Nephron progenitor cell (in vitro differentiated cells): Measurements from ENCODE around the gene PATJ.
A peak's percentile ranks its signal among the peaks of the same experiment; 100 is the strongest.
"Not testable (repeated sequence)": the region's sequence is repeated elsewhere in the genome, so short reads cannot be mapped to it uniquely, and the experiment has no call there.

Experiments
- DNase-seq: peaks from one replicate; pipeline ENCODE4 v3.0.0; 2021
- H3K27ac Mint-ChIP-seq: 2 replicates; pipeline ENCODE4 v1.8.0; 2021; ENCODE audit warnings: mild to moderate bottlenecking, moderate library complexity, mixed read lengths
- H3K27me3 Mint-ChIP-seq: 2 replicates; pipeline ENCODE4 v1.8.0; 2021; ENCODE audit warnings: mild to moderate bottlenecking, low read depth, mixed read lengths; ENCODE audit not compliant: poor library complexity
- H3K36me3 Mint-ChIP-seq: 2 replicates; pipeline ENCODE4 v1.8.0; 2021; ENCODE audit warnings: low read depth, mixed read lengths
- H3K4me1 Mint-ChIP-seq: 2 replicates; pipeline ENCODE4 v1.8.0; 2021; ENCODE audit warnings: mixed read lengths
- H3K4me3 Mint-ChIP-seq: 2 replicates; pipeline ENCODE4 v1.8.0; 2021; ENCODE audit warnings: mild to moderate bottlenecking, moderate library complexity, mixed read lengths
- H3K9me3 Mint-ChIP-seq: 2 replicates; pipeline ENCODE4 v1.8.0; 2021; ENCODE audit warnings: mild to moderate bottlenecking, moderate library complexity, mixed read lengths
- TF ChIP-seq, protein P1 (sequence below): fragments of 200-600 bp; sonication (generic); IDR thresholded peaks from 2 replicates; pipeline ENCODE4 v1.5.0; 2021; ENCODE audit warnings: antibody characterized with exemption

PATJ gene

DNA sequence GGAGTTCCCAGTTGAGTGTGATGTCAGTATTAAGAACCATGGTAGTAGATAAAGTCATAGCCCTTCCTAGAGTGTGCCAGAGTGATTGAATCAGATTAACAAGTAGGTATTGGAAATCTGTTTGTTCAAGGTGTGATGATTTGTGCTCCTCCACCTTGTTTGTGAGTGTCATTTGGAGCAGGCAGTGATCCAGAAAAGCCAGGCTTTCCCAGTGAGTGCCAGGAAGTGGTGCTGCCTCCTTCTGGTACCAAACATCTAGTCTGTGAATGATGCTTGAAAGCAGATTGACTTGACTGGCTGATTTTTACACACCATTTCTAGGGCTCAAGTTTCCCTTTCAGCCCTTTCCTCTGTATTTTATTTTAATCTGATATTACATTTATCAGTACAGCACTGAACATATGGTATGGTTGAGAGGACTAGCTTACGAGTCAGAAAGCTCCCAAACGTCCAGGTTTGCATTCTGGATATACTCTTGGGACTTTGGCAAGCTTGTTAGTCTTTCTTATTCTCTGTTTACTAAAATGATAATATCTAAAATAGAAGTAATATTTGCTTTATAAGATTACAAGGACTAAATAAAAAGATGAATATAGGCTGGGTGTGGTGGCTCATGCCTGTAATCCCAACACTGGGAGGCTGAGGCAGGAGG is 100.7 kb downstream of the PATJ start:
- Mint-ChIP-seq H3K4me3 (no peak overlapping the region), H3K27ac (no peak overlapping the region), H3K36me3 (no peaks in the 10 kb centered on the region), H3K4me1 (peaks cover 10% of the 10 kb centered on the region), H3K27me3 (no peaks in the 10 kb centered on the region), H3K9me3 (no peaks in the 10 kb centered on the region)
- no peak for DNase-seq
- TF ChIP-seq, protein P1, sequence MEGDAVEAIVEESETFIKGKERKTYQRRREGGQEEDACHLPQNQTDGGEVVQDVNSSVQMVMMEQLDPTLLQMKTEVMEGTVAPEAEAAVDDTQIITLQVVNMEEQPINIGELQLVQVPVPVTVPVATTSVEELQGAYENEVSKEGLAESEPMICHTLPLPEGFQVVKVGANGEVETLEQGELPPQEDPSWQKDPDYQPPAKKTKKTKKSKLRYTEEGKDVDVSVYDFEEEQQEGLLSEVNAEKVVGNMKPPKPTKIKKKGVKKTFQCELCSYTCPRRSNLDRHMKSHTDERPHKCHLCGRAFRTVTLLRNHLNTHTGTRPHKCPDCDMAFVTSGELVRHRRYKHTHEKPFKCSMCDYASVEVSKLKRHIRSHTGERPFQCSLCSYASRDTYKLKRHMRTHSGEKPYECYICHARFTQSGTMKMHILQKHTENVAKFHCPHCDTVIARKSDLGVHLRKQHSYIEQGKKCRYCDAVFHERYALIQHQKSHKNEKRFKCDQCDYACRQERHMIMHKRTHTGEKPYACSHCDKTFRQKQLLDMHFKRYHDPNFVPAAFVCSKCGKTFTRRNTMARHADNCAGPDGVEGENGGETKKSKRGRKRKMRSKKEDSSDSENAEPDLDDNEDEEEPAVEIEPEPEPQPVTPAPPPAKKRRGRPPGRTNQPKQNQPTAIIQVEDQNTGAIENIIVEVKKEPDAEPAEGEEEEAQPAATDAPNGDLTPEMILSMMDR = no peak

DNA sequence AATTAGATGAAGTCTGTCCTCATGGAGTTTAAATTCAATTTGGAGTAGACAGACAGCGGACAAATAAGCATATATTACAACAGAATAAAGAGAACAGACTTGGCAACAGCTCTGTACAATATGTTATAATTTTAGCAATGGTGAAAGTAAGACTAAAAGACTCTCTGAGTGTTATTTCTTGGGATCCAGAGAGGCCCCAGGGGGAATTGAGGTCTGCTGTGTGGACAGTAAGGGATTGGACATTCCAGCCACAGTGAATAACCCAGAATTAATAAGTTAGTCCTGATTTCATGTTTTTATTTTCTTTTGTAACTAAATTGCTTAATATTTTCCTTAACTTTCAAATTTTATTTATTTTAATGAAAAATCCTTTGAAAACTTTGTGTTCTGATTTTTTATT is 101.7 kb downstream of the PATJ start:
- H3K4me3 Mint-ChIP-seq = no peak overlapping the region
- no peak overlapping the region for H3K27ac Mint-ChIP-seq
- H3K9me3 Mint-ChIP-seq = no peaks in the 10 kb centered on the region
- no peaks in the 10 kb centered on the region for H3K36me3 Mint-ChIP-seq
- no peak for DNase-seq
- peaks cover 10% of the 10 kb centered on the region for H3K4me1 Mint-ChIP-seq
- no peaks in the 10 kb centered on the region for H3K27me3 Mint-ChIP-seq
- TF ChIP-seq, protein P1 = no peak

DNA sequence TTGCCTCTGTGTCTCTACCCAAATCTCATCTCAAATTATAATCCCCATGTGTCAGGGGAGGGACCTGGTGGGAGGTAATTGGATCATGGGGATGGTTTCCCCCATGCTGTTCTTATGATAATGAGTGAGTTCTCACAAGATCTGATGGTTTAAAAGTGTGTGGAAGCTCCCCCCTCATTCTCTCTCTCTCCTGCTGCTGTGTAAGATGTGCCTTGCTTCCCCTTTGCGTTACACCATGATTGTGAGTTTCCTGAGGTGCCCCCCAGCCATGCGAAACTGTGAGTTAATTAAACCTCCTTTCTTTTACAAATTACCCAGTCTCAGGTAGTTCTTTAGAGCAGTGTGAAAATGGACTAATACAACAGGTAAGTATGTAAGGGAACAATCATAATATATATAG is 102.4 kb downstream of the PATJ start:
- not testable (repeated sequence) for DNase-seq, H3K9me3 Mint-ChIP-seq, H3K4me3 Mint-ChIP-seq, H3K27ac Mint-ChIP-seq, H3K4me1 Mint-ChIP-seq, H3K27me3 Mint-ChIP-seq, H3K36me3 Mint-ChIP-seq

DNA sequence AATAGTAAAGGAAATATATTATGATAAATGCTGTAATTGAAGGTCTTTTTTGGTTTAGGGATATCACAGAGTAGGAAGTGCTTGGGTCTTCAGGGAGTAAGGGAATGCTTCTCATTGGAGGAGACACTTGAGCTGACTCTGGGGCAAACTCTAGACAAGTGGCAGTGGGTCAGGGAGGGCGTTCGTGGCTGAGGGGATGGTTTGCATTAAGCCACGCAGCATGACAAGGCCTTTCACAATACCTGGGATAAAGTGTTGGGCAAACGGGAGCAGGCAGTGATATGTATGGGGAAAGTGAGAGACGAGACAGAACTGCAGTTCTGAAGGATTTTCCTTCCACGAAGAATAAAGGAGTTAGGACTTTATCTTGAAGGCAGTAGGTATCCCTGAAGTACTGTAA is 109.0 kb downstream of the PATJ start:
- Mint-ChIP-seq H3K4me1 (peaks cover 16% of the 10 kb centered on the region), H3K27ac (no peak overlapping the region), H3K36me3 (no peaks in the 10 kb centered on the region), H3K4me3 (no peak overlapping the region), H3K27me3 (no peaks in the 10 kb centered on the region), H3K9me3 (no peaks in the 10 kb centered on the region)
- TF ChIP-seq, protein P1 = no peak
- no peak for DNase-seq

DNA sequence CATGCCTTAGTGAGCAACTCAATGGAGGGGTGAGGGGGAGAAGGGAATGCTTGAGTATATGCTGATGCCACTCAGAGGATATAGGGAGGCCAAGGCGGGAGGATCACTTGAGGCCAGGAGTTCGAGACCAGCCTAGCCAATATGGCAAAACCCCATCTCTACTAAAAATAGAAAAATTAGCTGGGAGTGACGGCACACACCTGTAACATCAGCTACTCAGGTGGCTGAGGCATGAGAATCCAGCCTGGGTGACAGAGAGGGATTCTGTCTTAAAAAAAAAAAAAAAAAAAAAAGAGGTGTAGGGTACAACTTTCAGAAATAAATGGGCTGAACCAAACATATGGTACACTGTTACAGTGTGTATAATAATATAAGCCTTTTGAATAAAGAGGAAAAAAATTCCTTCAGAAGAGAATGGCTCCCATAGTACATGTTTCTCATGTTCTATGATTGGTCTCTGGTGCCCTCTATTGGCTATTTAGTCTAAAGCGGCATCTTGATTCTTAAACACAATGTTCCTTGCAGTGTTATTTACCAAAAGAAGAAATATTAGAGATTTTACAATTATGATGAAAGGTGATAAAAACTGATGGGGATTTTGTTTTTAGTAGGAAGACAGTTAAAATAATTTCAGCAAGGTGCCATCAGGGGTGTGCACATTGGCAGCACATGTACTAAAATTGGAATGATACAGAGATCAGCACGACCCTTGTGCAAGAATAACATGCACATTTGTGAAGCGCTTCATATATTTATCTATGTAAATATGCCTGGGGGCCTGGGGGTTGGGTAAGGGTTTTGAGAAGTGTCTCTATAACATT is 109.8 kb downstream of the PATJ start:
- no peaks in the 10 kb centered on the region for H3K27me3 Mint-ChIP-seq
- H3K9me3 Mint-ChIP-seq = no peaks in the 10 kb centered on the region
- no peaks in the 10 kb centered on the region for H3K36me3 Mint-ChIP-seq
- H3K4me1 Mint-ChIP-seq = peaks cover 16% of the 10 kb centered on the region
- DNase-seq = no peak
- TF ChIP-seq, protein P1 = peak; percentile 77
- no peak overlapping the region for H3K27ac Mint-ChIP-seq
- no peak overlapping the region for H3K4me3 Mint-ChIP-seq

DNA sequence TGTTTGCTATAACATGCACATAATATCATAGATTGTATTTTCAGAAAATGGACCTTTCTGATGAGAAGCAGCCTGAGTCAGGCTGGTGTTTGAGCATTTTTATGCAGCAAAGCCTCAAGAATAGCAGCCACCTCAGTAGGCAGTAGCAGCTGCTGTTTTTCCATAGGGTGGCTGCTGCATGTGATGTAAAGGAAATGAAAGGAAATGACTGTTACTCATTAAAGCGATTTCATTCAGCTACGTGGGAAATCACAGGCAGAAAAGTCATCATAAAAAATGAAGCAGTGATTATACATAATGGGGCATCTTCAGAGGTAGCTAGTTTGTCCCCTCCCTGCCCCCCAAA is 110.4 kb downstream of the PATJ start:
- Mint-ChIP-seq H3K4me3 (no peak overlapping the region), H3K36me3 (peaks cover under 1% of the 10 kb centered on the region), H3K27me3 (no peaks in the 10 kb centered on the region), H3K4me1 (peaks cover 16% of the 10 kb centered on the region), H3K27ac (no peak overlapping the region), H3K9me3 (no peaks in the 10 kb centered on the region)
- TF ChIP-seq, protein P1 = no peak
- DNase-seq = no peak
